ENCODE results near the gene VAPA. TPM values are rescaled to one million over a fixed set of nuclear protein-coding genes. Genes with fewer than 3 reads are reported as not detected.

VAPA gene
- total RNA-seq, 1 experiment from 2014 or later, result 138 TPM

GRCh38 chr18:9992973-9993520 lies 79.2 kb downstream of the VAPA start:
- Histone ChIP-seq H4K20me1 (ENCODE audit: insufficient read depth, low read depth, low read length) (no peaks in the 10 kb centered on the region), H2AFZ (ENCODE audit: low read length) (no peak overlapping the region), H3K9me2 (replicated peaks; ENCODE audit: insufficient read depth, low read length) (no peaks in the 10 kb centered on the region), H3K79me2 (ENCODE audit: low read length) (no peaks in the 10 kb centered on the region), H3K4me1 (ENCODE audit: low read length) (no peaks in the 10 kb centered on the region), H3K27ac (ENCODE audit: low read length) (no peak overlapping the region), H3K36me3 (ENCODE audit: insufficient read depth, low read length) (no peaks in the 10 kb centered on the region), H3K4me3 (ENCODE audit: low read length) (no peak overlapping the region), H3K4me2 (ENCODE audit: low read depth, low read length, poor library complexity, severe bottlenecking) (no peak overlapping the region), H3K9me3 (ENCODE audit: low read length) (0 out of 2 replicates have a peak, but pooled peaks cover 5% of the 10 kb centered on the region), H3K27me3 (ENCODE audit: low read length) (no peaks in the 10 kb centered on the region), H3K9ac (ENCODE audit: low read length) (no peak overlapping the region)
- DNase-seq, result no peak

DNA sequence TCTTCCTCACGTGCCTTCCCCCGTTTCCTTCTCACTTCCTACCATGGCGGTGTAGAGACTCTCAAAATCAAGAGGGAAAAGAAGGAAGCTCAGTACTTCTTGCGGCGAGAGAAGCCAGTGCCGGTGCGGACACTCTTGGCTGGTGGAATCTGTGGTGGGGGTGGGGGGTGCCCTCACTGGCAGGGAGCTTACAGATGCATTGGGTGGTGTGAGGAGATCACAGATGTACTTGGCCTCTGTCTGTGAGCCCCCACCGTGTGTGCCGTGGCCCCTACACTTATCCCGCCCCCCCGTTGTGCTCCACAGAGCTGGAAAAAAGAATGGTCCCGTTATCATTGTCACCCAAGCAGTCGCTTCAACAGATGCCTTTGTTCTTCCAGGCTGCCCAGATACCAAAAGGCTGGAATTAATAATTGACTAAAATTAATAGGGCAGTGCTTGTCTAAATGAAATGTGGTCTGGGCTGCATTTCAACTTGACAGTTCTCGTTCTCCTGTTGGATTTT lies 79.8 kb downstream of the VAPA start:
- no peak for DNase-seq
- H3K4me3 ChIP-seq (ENCODE audit: low read length), result no peak overlapping the region
- no peak overlapping the region for H3K27ac ChIP-seq (ENCODE audit: low read length)
- no peaks in the 10 kb centered on the region for H3K9me2 ChIP-seq (replicated peaks; ENCODE audit: insufficient read depth, low read length)
- peaks cover 10% of the 10 kb centered on the region; the same call in 1 of the 2 replicates for H3K9me3 ChIP-seq (ENCODE audit: low read length)
- no peaks in the 10 kb centered on the region for H3K27me3 ChIP-seq (ENCODE audit: low read length)
- H3K36me3 ChIP-seq (ENCODE audit: insufficient read depth, low read length), result 0 out of 2 replicates have a peak, but pooled peaks cover 3% of the 10 kb centered on the region
- no peak overlapping the region for H3K9ac ChIP-seq (ENCODE audit: low read length)
- H4K20me1 ChIP-seq (ENCODE audit: insufficient read depth, low read depth, low read length), result no peaks in the 10 kb centered on the region
- no peaks in the 10 kb centered on the region for H3K79me2 ChIP-seq (ENCODE audit: low read length)
- H3K4me1 ChIP-seq (ENCODE audit: low read length), result no peaks in the 10 kb centered on the region
- no peak overlapping the region for H3K4me2 ChIP-seq (ENCODE audit: low read depth, low read length, poor library complexity, severe bottlenecking)
- no peak overlapping the region for H2AFZ ChIP-seq (ENCODE audit: low read length)

- H3K36me3 ChIP-seq (ENCODE audit: insufficient read depth, low read length), result 0 out of 2 replicates have a peak, but pooled peaks cover 4% of the 10 kb centered on the region
- DNase-seq, result no peak
- no peaks in the 10 kb centered on the region for H3K27me3 ChIP-seq (ENCODE audit: low read length)
- no peak overlapping the region for H3K9ac ChIP-seq (ENCODE audit: low read length)
- H2AFZ ChIP-seq (ENCODE audit: low read length), result no peak overlapping the region
- H3K4me2 ChIP-seq (ENCODE audit: low read depth, low read length, poor library complexity, severe bottlenecking), result no peak overlapping the region
- H4K20me1 ChIP-seq (ENCODE audit: insufficient read depth, low read depth, low read length), result no peaks in the 10 kb centered on the region
- no peak overlapping the region for H3K4me3 ChIP-seq (ENCODE audit: low read length)
- no peaks in the 10 kb centered on the region for H3K4me1 ChIP-seq (ENCODE audit: low read length)
- no peak overlapping the region for H3K27ac ChIP-seq (ENCODE audit: low read length)
- H3K9me3 ChIP-seq (ENCODE audit: low read length), result peaks cover 13% of the 10 kb centered on the region; the same call in 1 of the 2 replicates
- H3K79me2 ChIP-seq (ENCODE audit: low read length), result no peaks in the 10 kb centered on the region
- H3K9me2 ChIP-seq (replicated peaks; ENCODE audit: insufficient read depth, low read length), result no peaks in the 10 kb centered on the region
Measured at GRCh38 chr18:9994026-9994570, 80.3 kb downstream of the VAPA start.

DNA sequence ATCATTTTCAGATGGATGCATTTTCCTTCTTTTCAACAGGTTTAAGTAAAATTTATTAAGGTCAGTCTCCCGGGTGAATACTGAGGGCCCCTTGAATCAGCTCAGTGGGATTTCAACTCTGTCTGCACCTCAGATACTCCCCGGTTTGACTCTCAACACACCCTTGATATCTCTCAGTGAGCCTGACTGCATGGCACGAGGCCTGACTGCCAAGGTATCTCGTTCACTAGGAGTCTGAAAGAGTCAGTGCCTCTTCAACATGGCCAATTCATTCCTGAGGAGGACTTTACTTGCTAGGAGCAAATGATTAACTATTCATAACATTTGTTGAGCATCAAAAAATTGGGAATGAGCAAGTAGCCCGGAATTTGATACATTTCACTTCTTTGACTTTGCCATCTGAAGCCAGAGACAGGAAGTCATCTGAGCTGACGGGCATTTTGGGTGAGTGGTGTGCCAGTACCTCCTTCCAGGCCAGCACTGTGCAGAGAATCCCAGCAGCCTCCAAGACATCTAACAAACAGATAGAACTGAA lies 81.0 kb downstream of the VAPA start:
- no peaks in the 10 kb centered on the region for H3K27me3 ChIP-seq (ENCODE audit: low read length)
- 0 out of 2 replicates have a peak, but pooled peaks cover 4% of the 10 kb centered on the region for H3K36me3 ChIP-seq (ENCODE audit: insufficient read depth, low read length)

GRCh38 chr18:9995631-9996030 lies 81.8 kb downstream of the VAPA start:
- no peak for DNase-seq
- Histone ChIP-seq H3K27me3 (ENCODE audit: low read length) (no peaks in the 10 kb centered on the region), H2AFZ (ENCODE audit: low read length) (no peak overlapping the region), H3K36me3 (ENCODE audit: insufficient read depth, low read length) (0 out of 2 replicates have a peak, but pooled peaks cover 4% of the 10 kb centered on the region), H4K20me1 (ENCODE audit: insufficient read depth, low read depth, low read length) (no peaks in the 10 kb centered on the region), H3K4me1 (ENCODE audit: low read length) (no peaks in the 10 kb centered on the region), H3K9me2 (replicated peaks; ENCODE audit: insufficient read depth, low read length) (no peaks in the 10 kb centered on the region), H3K9me3 (ENCODE audit: low read length) (peaks cover 13% of the 10 kb centered on the region; the same call in 1 of the 2 replicates), H3K79me2 (ENCODE audit: low read length) (no peaks in the 10 kb centered on the region), H3K9ac (ENCODE audit: low read length) (no peak overlapping the region), H3K27ac (ENCODE audit: low read length) (no peak overlapping the region), H3K4me2 (ENCODE audit: low read depth, low read length, poor library complexity, severe bottlenecking) (no peak overlapping the region), H3K4me3 (ENCODE audit: low read length) (no peak overlapping the region)

More for the DNA sequence above, 81.0 kb downstream of the VAPA start:
- H3K9me2 ChIP-seq (replicated peaks; ENCODE audit: insufficient read depth, low read length), result no peaks in the 10 kb centered on the region
- DNase-seq, result no peak
- no peak overlapping the region for H3K27ac ChIP-seq (ENCODE audit: low read length)
- H2AFZ ChIP-seq (ENCODE audit: low read length), result no peak overlapping the region
- H3K9me3 ChIP-seq (ENCODE audit: low read length), result peaks cover 13% of the 10 kb centered on the region; the same call in 1 of the 2 replicates
- no peak overlapping the region for H3K4me3 ChIP-seq (ENCODE audit: low read length)
- H3K9ac ChIP-seq (ENCODE audit: low read length), result no peak overlapping the region
- no peak overlapping the region for H3K4me2 ChIP-seq (ENCODE audit: low read depth, low read length, poor library complexity, severe bottlenecking)
- H3K79me2 ChIP-seq (ENCODE audit: low read length), result no peaks in the 10 kb centered on the region
- no peaks in the 10 kb centered on the region for H3K4me1 ChIP-seq (ENCODE audit: low read length)
- no peaks in the 10 kb centered on the region for H4K20me1 ChIP-seq (ENCODE audit: insufficient read depth, low read depth, low read length)

DNA sequence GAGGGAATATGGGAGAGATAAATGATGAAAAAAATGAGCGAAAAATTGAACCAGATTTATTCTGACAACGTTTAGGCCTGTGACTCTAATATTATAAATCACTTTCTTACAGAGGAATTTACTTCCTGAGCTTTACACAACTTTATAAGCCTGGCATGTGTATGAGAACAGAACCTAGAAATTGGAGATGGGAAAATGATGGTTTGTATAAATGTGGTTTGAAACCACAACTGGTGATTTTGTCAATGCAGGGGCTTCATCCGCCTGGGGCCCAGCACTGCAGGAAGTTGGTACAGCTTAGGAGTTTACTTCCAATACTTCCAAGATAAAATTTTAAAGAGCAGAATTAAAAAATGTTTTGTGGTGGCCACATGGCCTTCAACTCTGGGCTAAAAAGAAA lies 82.3 kb downstream of the VAPA start:
- no peak overlapping the region for H2AFZ ChIP-seq (ENCODE audit: low read length)
- no peak overlapping the region for H3K4me2 ChIP-seq (ENCODE audit: low read depth, low read length, poor library complexity, severe bottlenecking)
- 0 out of 2 replicates have a peak, but pooled peaks cover 4% of the 10 kb centered on the region for H3K36me3 ChIP-seq (ENCODE audit: insufficient read depth, low read length)
- H3K4me3 ChIP-seq (ENCODE audit: low read length), result no peak overlapping the region
- no peak for DNase-seq
- H3K9me3 ChIP-seq (ENCODE audit: low read length), result peaks cover 13% of the 10 kb centered on the region; the same call in 1 of the 2 replicates
- no peak overlapping the region for H3K27ac ChIP-seq (ENCODE audit: low read length)
- H3K4me1 ChIP-seq (ENCODE audit: low read length), result no peaks in the 10 kb centered on the region
- no peaks in the 10 kb centered on the region for H3K9me2 ChIP-seq (replicated peaks; ENCODE audit: insufficient read depth, low read length)
- H4K20me1 ChIP-seq (ENCODE audit: insufficient read depth, low read depth, low read length), result no peaks in the 10 kb centered on the region
- H3K79me2 ChIP-seq (ENCODE audit: low read length), result no peaks in the 10 kb centered on the region
- H3K9ac ChIP-seq (ENCODE audit: low read length), result no peak overlapping the region
- H3K27me3 ChIP-seq (ENCODE audit: low read length), result no peaks in the 10 kb centered on the region

DNA sequence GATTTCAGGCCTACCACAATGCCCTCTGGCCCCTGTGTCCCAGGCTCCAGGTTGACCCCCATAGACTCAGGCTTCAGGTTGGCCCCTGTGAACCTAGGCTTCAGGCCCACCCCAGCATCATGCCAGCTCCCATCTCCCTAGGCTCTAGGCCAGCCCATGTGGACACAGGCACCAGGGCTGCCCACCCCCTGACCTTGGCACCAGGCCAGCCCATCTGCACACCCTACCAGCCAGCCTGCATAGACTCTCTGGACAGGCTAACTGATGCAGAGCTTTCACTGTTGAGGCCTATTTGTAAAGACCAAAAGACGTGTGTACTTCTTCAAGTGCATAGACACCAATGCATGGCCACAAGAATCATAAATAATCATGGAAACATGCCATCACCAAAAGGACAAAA lies 83.9 kb downstream of the VAPA start:
- H3K36me3 ChIP-seq (ENCODE audit: insufficient read depth, low read length), result 0 out of 2 replicates have a peak, but pooled peaks cover 4% of the 10 kb centered on the region
- DNase-seq, result no peak
- no peaks in the 10 kb centered on the region for H3K79me2 ChIP-seq (ENCODE audit: low read length)
- H3K9ac ChIP-seq (ENCODE audit: low read length), result no peak overlapping the region
- H3K4me2 ChIP-seq (ENCODE audit: low read depth, low read length, poor library complexity, severe bottlenecking), result no peak overlapping the region
- H3K27ac ChIP-seq (ENCODE audit: low read length), result no peak overlapping the region
- no peaks in the 10 kb centered on the region for H4K20me1 ChIP-seq (ENCODE audit: insufficient read depth, low read depth, low read length)
- H3K9me3 ChIP-seq (ENCODE audit: low read length), result peaks cover 13% of the 10 kb centered on the region; the same call in 1 of the 2 replicates
- no peak overlapping the region for H3K4me3 ChIP-seq (ENCODE audit: low read length)
- no peaks in the 10 kb centered on the region for H3K4me1 ChIP-seq (ENCODE audit: low read length)
- H3K9me2 ChIP-seq (replicated peaks; ENCODE audit: insufficient read depth, low read length), result no peaks in the 10 kb centered on the region
- no peaks in the 10 kb centered on the region for H3K27me3 ChIP-seq (ENCODE audit: low read length)
- H2AFZ ChIP-seq (ENCODE audit: low read length), result no peak overlapping the region

DNA sequence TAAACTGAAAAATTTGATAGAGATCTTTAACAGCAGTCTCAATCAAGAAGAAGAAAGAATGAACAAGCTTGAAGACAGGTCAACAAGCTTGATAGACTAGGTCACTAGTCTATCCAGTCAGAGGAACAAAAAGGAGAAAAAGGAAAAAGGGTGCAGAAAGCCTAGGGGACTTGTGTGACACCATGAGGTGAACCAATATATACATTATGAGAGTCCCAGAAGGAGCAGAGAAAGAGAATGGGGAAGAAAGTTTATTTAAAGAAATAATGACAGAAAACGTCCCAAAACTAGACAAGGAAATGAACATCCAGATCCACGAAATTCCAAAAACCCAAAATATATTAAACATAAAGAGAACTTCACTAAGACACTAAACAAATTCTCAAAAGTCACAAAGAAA lies 84.5 kb downstream of the VAPA start:
- Histone ChIP-seq H3K4me2 (ENCODE audit: low read depth, low read length, poor library complexity, severe bottlenecking) (no peak overlapping the region), H3K79me2 (ENCODE audit: low read length) (no peaks in the 10 kb centered on the region), H4K20me1 (ENCODE audit: insufficient read depth, low read depth, low read length) (no peaks in the 10 kb centered on the region), H3K4me1 (ENCODE audit: low read length) (no peaks in the 10 kb centered on the region), H2AFZ (ENCODE audit: low read length) (no peak overlapping the region), H3K36me3 (ENCODE audit: insufficient read depth, low read length) (0 out of 2 replicates have a peak, but pooled peaks cover 4% of the 10 kb centered on the region), H3K9me2 (replicated peaks; ENCODE audit: insufficient read depth, low read length) (no peaks in the 10 kb centered on the region), H3K27me3 (ENCODE audit: low read length) (no peaks in the 10 kb centered on the region), H3K9ac (ENCODE audit: low read length) (no peak overlapping the region), H3K27ac (ENCODE audit: low read length) (no peak overlapping the region), H3K4me3 (ENCODE audit: low read length) (no peak overlapping the region), H3K9me3 (ENCODE audit: low read length) (peaks cover 13% of the 10 kb centered on the region; the same call in 1 of the 2 replicates)
- DNase-seq, result no peak
